Measurements from ENCODE around the gene TNK2.
"Not testable (repeated sequence)": the region's sequence is repeated elsewhere in the genome, so short reads cannot be mapped to it uniquely, and the experiment has no call there.

The TNK2 gene

GRCh38 chr3:195849322-195850074 is 58.9 kb downstream of the TNK2 start:
- no peak for DNase-seq (ENCODE audit: low read depth)

- peak; percentile 36 for DNase-seq (ENCODE audit: low read depth)
These were observed 61.0 kb downstream of the TNK2 start for GRCh38 chr3:195847055-195847950.

- no peak for DNase-seq (ENCODE audit: low read depth)
These were observed 62.9 kb downstream of the TNK2 start for GRCh38 chr3:195845483-195845882.

GRCh38 chr3:195844671-195845218 is 63.6 kb downstream of the TNK2 start:
- no peak for DNase-seq (ENCODE audit: low read depth)

GRCh38 chr3:195839260-195840010 is 68.9 kb downstream of the TNK2 start:
- no peak for DNase-seq (ENCODE audit: low read depth)

DNA sequence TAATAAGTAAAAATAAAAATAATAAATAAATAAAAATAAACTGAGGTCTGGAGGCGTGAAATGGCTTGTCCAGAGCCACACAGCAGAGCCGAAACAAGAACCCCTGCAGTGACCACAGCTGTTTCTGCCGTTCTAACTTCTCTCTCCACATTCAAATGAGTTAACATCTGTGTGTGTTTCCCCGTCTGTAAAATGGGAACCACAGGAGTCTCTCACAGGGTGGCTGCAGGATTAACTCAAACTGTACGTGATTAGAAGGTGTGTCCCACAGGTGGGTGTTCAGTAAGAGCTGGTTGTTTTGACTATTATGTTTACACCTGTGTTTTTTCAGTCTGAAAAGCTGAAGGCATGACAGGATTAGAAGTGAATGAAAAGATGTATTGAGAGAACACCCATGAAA is 69.6 kb downstream of the TNK2 start:
- no peak for DNase-seq (ENCODE audit: low read depth)

- DNase-seq (ENCODE audit: low read depth), result no peak
These were observed 71.7 kb downstream of the TNK2 start for GRCh38 chr3:195836476-195837135.

GRCh38 chr3:195835791-195836190 is 72.6 kb downstream of the TNK2 start:
- DNase-seq (ENCODE audit: low read depth), result no peak

DNA sequence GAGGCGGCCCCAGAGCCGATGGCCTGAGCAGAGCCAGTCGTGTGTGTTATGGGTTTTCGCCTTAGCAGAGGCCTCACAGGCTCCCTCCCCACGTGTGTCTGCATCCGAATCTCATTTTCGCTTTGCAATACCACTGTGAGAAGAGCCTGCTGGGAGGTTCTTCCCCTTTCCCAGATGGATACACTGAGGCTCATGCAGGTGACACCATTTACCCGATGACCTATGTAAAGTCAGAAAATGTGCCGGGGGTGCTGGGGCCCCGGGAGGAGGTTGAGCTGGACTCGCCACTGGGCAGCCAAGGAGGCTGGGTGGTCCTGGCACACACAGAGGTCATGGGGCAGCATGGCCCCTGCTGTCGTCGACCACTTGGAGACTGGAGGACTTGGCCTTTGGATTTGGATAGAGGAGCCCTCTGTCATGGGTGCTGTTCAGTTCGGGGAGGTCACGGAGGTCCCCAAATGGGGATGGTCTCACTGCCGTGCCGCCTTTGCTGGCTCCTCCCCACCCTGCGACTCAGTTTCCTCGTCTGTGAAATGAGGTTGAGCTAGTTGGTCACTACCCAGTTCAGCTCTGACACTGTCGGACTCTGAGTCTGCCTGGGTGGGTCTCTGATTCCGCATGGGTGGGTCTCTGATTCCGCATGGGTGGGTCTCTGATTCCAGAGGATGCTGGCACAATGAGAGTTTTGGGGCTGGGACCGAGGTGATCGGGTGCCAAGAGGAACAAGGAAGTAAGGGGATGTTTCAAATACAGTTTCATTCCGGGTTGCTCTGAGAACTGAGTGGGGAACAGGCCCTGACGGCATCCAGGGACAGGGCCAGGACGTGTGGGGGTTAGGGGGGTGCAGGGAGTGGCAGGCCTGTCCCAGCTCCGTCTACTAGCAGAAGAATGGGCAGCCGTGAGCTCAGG is 73.4 kb downstream of the TNK2 start:
- no peak for DNase-seq (ENCODE audit: low read depth)

DNA sequence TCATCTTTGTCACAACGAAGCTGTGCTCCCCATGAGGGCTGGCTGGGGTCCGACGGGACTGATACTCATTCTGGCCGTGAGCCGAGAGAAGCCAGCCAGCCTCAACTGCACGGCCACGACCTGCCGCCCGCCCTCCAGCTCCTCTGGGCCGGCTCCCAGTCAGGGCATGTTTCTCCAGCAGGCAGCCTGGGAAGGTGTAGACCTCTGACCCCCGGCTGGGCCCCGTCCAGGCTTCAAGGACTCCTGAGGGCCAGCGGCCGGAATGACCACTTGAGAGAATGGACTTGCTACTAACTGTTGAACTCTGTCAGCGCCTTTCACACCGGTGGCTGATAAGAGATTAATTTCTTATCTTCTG is 78.5 kb downstream of the TNK2 start:
- no peak for DNase-seq (ENCODE audit: low read depth)

- no peak for DNase-seq (ENCODE audit: low read depth)
These were observed 79.6 kb downstream of the TNK2 start for GRCh38 chr3:195828762-195829161.

- no peak for DNase-seq (ENCODE audit: low read depth)
These were observed 82.2 kb downstream of the TNK2 start for GRCh38 chr3:195825857-195826804.

GRCh38 chr3:195825191-195825588 is 83.2 kb downstream of the TNK2 start:
- DNase-seq (ENCODE audit: low read depth), result no peak

DNA sequence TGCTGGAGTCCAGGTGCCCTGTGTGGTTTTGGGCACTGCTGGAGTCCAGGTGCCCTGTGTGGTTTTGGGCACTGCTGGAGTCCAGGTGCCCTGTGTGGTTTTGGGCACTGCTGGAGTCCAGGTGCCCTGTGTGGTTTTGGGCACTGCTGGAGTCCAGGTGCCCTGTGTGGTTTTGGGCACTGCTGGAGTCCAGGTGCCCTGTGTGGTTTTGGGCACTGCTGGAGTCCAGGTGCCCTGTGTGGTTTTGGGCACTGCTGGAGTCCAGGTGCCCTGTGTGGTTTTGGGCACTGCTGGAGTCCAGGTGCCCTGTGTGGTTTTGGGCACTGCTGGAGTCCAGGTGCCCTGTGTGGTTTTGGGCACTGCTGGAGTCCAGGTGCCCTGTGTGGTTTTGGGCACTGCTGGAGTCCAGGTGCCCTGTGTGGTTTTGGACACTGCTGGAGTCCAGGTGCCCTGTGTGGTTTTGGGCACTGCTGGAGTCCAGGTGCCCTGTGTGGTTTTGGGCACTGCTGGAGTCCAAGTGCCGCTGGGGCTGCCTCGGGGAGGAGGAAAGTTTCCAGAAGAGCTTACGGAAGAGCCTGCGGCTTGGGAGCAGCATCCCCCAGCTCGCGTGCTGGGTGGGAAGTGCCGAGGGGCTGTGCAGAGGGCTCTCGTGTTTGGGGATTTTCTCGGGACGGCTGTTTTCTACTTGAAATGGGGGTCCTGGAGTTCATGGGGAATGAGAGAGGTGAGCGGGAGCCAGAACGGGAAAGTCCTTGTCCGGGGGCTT is 83.7 kb downstream of the TNK2 start:
- not testable (repeated sequence) for DNase-seq (ENCODE audit: low read depth)

DNA sequence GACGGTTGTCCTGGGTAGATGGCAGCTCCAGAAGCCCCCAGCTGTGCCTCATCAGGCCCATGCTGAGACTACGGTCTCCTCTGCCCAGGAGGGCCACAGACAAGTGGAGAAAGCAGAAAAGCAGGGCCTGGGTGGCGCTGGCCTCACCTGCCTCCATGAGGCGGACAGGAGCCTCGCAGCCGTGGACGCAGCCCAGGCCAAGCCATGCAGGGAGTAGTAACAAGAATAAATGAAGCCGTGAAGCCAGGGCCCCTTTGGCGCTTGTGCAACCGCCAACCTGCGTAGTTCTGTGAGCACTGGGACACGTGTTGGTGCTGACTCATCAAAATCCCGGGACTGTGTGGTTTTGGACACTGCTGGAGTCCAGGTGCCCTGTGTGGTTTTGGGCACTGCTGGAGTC is 84.4 kb downstream of the TNK2 start:
- no peak for DNase-seq (ENCODE audit: low read depth)

DNA sequence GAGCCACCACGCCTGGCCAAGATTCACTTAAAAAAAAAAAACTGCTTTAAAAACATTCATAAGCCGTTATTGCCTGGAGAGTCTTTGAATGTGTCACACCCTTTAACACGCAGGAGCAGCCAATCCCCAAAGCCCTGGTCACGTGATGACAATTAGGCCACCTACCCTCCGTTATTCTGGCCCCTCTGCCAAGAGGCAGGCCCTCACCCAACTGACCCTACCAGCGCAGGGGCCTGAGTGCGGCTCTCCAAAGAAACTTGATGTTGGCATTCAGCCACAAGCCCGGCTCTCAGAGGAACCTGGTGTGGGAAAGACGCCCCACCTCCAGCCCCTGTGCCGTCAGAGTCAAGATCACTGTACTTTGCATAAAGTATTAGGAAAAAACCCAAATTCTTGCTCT is 85.1 kb downstream of the TNK2 start:
- DNase-seq (ENCODE audit: low read depth), result no peak

DNA sequence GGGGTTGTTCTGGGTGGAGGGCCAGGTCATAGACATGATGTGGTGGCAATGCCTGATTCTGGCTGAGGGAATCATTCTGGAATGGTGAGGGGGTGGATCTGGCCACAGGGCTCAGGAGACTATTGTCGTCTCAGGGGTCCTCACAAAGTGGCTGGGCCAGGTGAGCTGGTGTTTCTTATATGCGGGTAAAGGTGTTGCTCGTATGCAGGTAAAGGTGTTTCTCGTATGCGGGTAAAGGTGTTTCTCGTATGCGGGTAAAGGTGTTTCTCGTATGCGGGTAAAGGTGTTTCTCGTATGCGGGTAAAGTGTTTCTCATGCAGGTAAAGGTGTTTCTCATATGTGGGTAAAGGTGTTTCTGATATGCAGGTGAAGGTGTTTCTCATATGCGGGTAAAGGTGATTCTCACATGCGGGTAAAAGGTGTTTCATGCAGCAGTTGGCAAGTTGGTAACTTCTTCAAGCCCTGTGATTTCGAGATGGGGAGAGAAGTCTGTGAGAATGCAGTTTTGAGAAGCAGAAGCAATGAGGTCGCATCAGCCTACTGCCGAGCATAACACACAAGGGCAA is 86.1 kb downstream of the TNK2 start:
- no peak for DNase-seq (ENCODE audit: low read depth)

- no peak for DNase-seq (ENCODE audit: low read depth)
These were observed 86.8 kb downstream of the TNK2 start for GRCh38 chr3:195821403-195822130.

Data from non-pigmented ciliary epithelial cell (primary cell).